LoVo (cell line): ENCODE measurements around the gene GART.
"Not testable (repeated sequence)": the region's sequence is repeated elsewhere in the genome, so short reads cannot be mapped to it uniquely, and the experiment has no call there.

Experiments
- DNase-seq: peaks from one replicate; pipeline ENCODE4 v3.0.0-alpha.2; 2016; ENCODE audit warnings: low spot score

GART gene

GRCh38 chr21:33541756-33542639, at the start of gene GART:
TSS of gene GART (minus strand) at chr21:33542117. CDS start at chr21:33539315, 2,802 bp downstream.
- peak; percentile 89 for DNase-seq

GRCh38 chr21:33588485-33589335, 46.8 kb upstream of the GART start, which contains the start of gene DONSON:
TSS of gene DONSON (minus strand) at chr21:33588684. CDS start at chr21:33588641, 43 bp downstream.
- DNase-seq = peak; percentile 94

GRCh38 chr21:33587792-33588484, 46.0 kb upstream of the GART start:
- DNase-seq = peak; percentile 19

- DNase-seq = no peak
These were observed 45.0 kb upstream of the GART start for GRCh38 chr21:33586927-33587326.

GRCh38 chr21:33584455-33584854, 42.5 kb upstream of the GART start:
- no peak for DNase-seq

- DNase-seq = no peak
These were observed 37.1 kb upstream of the GART start for GRCh38 chr21:33578959-33579542.

- DNase-seq = no peak
These were observed 36.3 kb upstream of the GART start for GRCh38 chr21:33578214-33578613.

GRCh38 chr21:33576741-33577141, 34.8 kb upstream of the GART start:
- not testable (repeated sequence) for DNase-seq

GRCh38 chr21:33572350-33572749, 30.4 kb upstream of the GART start:
- DNase-seq = no peak

- DNase-seq = no peak
These were observed 28.1 kb upstream of the GART start for GRCh38 chr21:33569991-33570390.

- no peak for DNase-seq
These were observed 26.5 kb upstream of the GART start for GRCh38 chr21:33568448-33568847.

- no peak for DNase-seq
These were observed 26.0 kb upstream of the GART start for GRCh38 chr21:33567914-33568313.

- no peak for DNase-seq
These were observed 24.6 kb upstream of the GART start for GRCh38 chr21:33566514-33566913.

GRCh38 chr21:33562389-33562788, 20.5 kb upstream of the GART start:
- no peak for DNase-seq

- DNase-seq = no peak
These were observed 19.5 kb upstream of the GART start for GRCh38 chr21:33561373-33561772.

- no peak for DNase-seq
These were observed 19.0 kb upstream of the GART start for GRCh38 chr21:33560965-33561364.

GRCh38 chr21:33559813-33560212, 17.9 kb upstream of the GART start:
- no peak for DNase-seq

- no peak for DNase-seq
These were observed 17.0 kb upstream of the GART start for GRCh38 chr21:33558777-33559421.

GRCh38 chr21:33557447-33557846, 15.5 kb upstream of the GART start:
- DNase-seq = no peak

GRCh38 chr21:33554982-33555344, 13.0 kb upstream of the GART start:
- DNase-seq = no peak

GRCh38 chr21:33554236-33554981, 12.5 kb upstream of the GART start:
- DNase-seq = no peak
